BJ (cell line): Measurements from ENCODE around the gene GIMAP2. TPM values are rescaled to one million over a fixed set of nuclear protein-coding genes. Genes with fewer than 3 reads are reported as not detected.
"Not testable (repeated sequence)": the region's sequence is repeated elsewhere in the genome, so short reads cannot be mapped to it uniquely, and the experiment has no call there.

Experiments used
- CTCF ChIA-PET: fragments of 350-600 bp; formaldehyde crosslinking; extraction: SDS; loops from one replicate; lab custom pipeline; 2021; ENCODE audit warnings: antibody characterized with exemption, inconsistent platforms; lab: Yijun Ruan, JAX
- POLR2A ChIA-PET: fragments of 300-600 bp; sonication (Branson Sonifier 250); formaldehyde crosslinking; extraction: SDS; loops from one replicate; lab custom pipeline; 2021; ENCODE audit warnings: antibody characterized with exemption; lab: Charles Lee
- DNase-seq: peaks from one replicate; pipeline ENCODE4 v3.0.0-alpha.2; 2011; ENCODE audit warnings: low read depth
- H3K27me3 ChIP-seq: 2 replicates; pipeline ENCODE4 v1.6.0; 2011; ENCODE audit warnings: low read length; ENCODE audit not compliant: control insufficient read depth, insufficient read depth
- H3K36me3 ChIP-seq: 2 replicates; pipeline ENCODE4 v1.5.1; 2011; ENCODE audit warnings: low read length; ENCODE audit not compliant: control insufficient read depth, insufficient read depth
- H3K4me3 ChIP-seq: 2 replicates; pipeline ENCODE4 v1.5.1; 2011; ENCODE audit warnings: low read depth, mild to moderate bottlenecking, control low read depth, low read length
- CTCF ChIP-seq: IDR thresholded peaks from 2 replicates; pipeline ENCODE4 v1.5.1; 2011; ENCODE audit warnings: low read depth, mild to moderate bottlenecking, control low read depth, inconsistent platforms, low read length, moderate library complexity; ENCODE audit not compliant: insufficient read depth
- polyA plus RNA-seq: library from polyadenylated mRNA; depleted of rRNA; stranded (reverse); fragments of >200 nt; gene quantifications from 2 replicates; pipeline ENCODE4 v1.2.3, GENCODE V29; 2011

Gene GIMAP2
- polyA plus RNA-seq, 1 experiment, result 0.05 TPM

DNA sequence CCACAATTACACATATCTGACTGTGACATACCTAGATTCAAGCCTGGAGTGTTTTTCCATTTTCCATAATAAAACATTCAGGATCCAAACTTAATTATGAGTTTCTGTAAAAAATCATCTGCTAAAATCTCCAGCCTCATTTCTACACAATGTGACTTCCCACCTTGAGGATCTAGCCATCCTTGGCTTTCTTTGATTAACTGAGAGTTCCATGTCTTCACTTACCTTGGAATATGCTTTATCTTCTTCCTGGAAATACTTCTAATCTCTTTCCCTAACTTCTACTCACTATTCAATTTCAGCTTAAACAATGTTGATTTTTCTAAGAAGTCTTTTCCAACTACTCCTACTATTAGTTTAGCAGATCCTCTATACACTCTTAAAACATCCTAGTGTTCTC lies 16.5 kb upstream of the GIMAP2 start:
- H3K36me3 ChIP-seq, result no peaks in the 10 kb centered on the region
- no peak for TF ChIP-seq CTCF
- ChIA-PET POLR2A (no interaction called here), CTCF (no interaction called here)
- H3K27me3 ChIP-seq, result no peaks in the 10 kb centered on the region
- no peak overlapping the region for H3K4me3 ChIP-seq
- DNase-seq, result no peak

- H3K27me3 ChIP-seq, H3K36me3 ChIP-seq, POLR2A ChIA-PET, H3K4me3 ChIP-seq, DNase-seq, CTCF ChIA-PET: not testable (repeated sequence)
Observed at GRCh38 chr7:150671798-150672585, 13.5 kb upstream of the GIMAP2 start.

- H3K4me3 ChIP-seq, result no peak overlapping the region
- no peaks in the 10 kb centered on the region for H3K36me3 ChIP-seq
- ChIA-PET CTCF (no interaction called here), POLR2A (no interaction called here)
- no peak for TF ChIP-seq CTCF
- no peaks in the 10 kb centered on the region for H3K27me3 ChIP-seq
- no peak for DNase-seq
Observed at GRCh38 chr7:150675714-150676113, 9.8 kb upstream of the GIMAP2 start.

GRCh38 chr7:150676276-150676675 lies 9.2 kb upstream of the GIMAP2 start:
- POLR2A ChIA-PET, result not testable (repeated sequence)

GRCh38 chr7:150676854-150677253 lies 8.7 kb upstream of the GIMAP2 start:
- CTCF ChIA-PET, DNase-seq, H3K27me3 ChIP-seq, H3K4me3 ChIP-seq, POLR2A ChIA-PET, H3K36me3 ChIP-seq: not testable (repeated sequence)

More at GRCh38 chr7:150676276-150676675, 9.2 kb upstream of the GIMAP2 start:
- H3K4me3 ChIP-seq, H3K27me3 ChIP-seq, CTCF ChIA-PET, DNase-seq, H3K36me3 ChIP-seq: not testable (repeated sequence)

DNA sequence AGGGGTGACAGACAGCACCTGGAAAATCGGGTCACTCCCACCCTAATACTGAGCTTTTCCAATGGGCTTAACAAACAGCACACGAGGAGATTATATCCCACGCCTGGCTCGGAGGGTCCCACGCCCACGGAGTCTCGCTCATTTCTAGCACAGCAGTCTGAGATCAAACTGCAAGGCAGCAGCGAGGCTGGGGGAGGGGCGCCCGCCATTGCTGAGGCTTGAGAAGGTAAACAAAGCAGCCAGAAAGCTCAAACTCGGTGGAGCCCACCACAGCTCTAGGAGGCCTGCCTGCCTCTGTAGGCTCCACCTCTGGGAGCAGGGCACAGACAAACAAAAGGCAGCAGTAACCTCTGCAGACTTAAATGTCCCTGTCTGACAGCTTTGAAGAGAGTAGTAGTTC lies 6.9 kb upstream of the GIMAP2 start:
- DNase-seq, H3K36me3 ChIP-seq, H3K4me3 ChIP-seq, POLR2A ChIA-PET, H3K27me3 ChIP-seq, CTCF ChIA-PET: not testable (repeated sequence)

- CTCF ChIA-PET, H3K27me3 ChIP-seq, H3K36me3 ChIP-seq, DNase-seq, POLR2A ChIA-PET, H3K4me3 ChIP-seq: not testable (repeated sequence)
Observed at GRCh38 chr7:150680364-150680763, 5.1 kb upstream of the GIMAP2 start.
